GM21526 (cell line): ENCODE measurements around the gene COPE.

Experiments
- ATAC-seq: cut with Tn5 transposase; IDR thresholded peaks from one replicate; pipeline ENCODE4 v1.9.1; 2021; ENCODE audit warnings: moderate library complexity; ENCODE audit not compliant: unreplicated experiment, low FRiP score

The COPE gene

DNA sequence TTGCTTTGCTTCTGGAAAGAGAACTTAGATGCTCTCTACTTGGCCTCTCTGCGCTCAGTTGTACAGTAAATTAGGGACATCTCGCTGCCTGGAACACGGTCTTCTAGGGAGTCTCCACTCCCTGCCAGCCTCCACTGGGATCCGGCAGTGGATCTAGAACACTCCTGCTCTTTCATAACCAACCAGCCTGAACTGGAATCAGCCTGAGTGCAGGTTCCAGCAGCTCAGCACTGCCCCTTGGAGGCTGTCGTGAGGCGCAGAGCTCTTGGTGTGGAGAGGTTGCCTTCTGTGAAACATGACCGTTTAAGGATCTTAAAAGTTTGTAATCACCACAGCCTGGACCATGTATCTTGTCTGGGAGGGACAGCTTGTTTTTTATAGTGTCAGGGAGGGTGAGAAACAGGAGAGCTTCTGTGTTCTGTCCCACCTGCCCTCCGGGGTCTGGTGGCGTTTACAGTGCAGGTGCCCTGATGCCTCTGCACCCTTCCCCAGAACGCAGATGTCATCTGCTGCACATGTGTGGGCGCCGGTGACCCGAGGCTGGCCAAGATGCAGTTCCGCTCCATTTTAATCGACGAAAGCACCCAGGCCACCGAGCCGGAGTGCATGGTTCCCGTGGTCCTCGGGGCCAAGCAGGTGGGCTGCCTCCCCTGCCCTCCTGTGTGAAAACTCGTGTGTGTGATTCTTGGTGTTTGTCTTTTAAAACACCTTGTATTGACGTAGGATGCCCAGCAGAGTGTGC lies 62.6 kb downstream of the COPE start:
- ATAC-seq: no peak

DNA sequence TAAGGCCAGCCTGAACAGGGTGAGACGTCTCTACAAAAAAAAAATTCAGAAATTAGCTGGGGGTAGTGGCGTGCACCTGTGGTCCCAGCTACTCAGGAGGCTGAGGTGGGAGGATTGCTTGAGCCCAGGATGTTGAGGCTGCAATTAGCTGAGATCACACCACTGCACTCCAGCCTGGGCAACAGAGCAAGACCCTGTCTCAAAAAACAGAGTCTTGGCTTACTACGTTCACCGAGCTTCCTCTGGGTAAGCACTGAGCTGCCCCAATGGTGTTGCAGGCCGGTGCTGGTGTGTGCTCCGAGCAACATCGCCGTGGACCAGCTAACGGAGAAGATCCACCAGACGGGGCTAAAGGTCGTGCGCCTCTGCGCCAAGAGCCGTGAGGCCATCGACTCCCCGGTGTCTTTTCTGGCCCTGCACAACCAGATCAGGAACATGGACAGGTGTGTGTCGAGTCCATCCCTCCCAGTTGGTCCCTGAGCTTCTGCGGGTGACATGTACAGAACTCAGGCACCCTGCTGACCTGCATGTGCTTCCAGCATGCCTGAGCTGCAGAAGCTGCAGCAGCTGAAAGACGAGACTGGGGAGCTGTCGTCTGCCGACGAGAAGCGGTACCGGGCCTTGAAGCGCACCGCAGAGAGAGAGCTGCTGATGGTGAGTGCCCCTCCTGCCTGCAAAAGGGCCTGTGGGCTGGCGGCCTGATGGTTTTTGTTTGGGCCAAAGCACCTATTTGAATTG lies 63.4 kb downstream of the COPE start:
- no peak for ATAC-seq

DNA sequence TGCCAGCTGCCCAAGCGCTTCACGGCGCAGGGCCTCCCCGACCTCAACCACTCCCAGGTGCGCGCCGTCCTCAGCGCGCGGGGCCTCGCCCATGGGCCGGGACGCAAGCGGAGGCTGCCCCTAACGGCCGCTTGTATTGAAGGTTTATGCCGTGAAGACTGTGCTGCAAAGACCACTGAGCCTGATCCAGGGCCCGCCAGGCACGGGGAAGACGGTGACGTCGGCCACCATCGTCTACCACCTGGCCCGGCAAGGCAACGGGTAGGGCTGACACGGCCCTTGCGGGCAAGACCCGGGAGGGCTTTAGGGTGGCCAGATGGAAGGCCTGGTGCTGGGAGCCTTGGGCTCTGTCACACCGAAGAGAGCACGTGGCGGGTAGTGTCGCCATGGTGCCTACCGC lies 64.2 kb downstream of the COPE start:
- ATAC-seq: no peak

DNA sequence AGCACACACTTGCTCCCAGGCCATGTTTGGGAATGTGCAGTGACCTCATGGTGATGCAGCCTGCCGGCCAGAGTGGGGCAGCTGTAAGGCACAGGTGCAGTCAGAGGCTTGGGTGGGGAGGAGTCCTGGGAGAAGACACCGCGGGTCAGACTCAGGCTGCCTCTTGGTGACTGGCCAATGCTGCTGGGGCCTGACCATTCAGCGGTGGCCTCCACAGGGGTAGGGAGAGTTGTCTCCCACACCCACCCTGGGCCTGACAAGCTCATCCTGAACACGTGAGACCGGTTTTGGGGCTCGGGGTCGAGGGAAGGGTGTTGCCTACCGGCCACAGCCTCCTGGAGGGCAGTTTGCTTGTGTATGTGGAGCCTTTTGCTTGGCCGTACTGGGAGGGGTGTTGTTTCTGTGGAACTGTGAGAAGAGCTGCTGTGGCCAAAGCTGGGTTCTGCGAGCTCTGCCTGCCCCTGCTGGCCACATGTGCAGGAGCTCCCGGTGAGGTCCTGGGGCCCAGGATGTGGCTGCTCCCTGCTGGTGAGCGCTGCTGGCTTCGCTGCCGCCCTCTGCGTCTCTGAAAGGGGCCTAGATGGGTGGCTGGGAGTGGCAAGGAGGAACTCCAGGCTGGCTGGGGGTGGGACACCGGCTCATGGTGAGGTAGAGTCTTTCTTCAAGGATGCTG lies 65.3 kb downstream of the COPE start:
- ATAC-seq: no peak

DNA sequence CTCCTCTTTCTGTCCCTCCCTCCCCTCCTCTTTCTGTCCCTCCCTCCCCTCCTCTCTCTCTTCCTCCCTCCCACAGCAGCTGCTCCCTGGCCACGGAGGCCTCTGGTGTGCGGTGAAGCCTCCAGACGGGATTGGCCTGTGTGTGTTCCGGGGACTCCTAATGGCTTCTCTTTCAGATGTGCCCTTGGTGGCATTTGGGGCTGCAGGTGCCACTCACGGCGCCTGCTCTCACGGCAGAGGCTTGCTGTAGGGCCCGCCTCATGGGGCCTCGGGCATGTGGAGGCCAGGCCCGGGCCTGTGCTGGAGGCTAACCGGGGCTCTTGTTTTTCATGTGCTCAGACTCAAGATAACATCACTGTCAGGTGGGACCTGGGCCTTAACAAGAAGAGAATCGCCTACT lies 66.5 kb downstream of the COPE start:
- ATAC-seq: no peak

DNA sequence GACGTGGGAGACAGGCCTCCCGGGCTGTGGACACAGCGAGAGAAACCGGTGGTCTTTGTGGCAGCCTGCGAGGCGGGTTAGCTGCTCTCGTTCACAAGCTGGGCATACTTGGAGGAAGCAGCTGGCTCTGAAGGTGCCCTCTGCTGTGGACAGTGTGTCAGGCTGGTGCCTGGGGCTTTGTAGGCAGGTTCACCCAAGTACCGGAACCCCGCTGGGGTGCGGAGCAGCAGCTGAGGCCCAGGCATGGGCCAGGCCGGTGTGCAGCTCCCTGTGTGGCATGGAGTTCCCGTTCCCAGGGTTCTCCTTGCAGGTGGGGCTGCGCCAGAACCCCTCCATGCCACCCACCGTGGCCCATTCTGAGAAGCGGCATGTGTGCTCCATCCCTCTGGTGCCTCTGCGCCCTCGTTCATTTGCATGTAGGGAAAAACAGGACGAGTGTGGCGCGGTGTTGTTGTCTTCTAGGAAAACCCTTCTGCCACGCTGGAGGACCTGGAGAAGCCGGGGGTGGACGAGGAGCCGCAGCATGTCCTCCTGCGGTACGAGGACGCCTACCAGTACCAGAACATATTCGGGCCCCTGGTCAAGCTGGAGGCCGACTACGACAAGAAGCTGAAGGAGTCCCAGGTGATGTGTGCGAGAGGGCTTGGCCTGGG lies 67.4 kb downstream of the COPE start:
- ATAC-seq: no peak

DNA sequence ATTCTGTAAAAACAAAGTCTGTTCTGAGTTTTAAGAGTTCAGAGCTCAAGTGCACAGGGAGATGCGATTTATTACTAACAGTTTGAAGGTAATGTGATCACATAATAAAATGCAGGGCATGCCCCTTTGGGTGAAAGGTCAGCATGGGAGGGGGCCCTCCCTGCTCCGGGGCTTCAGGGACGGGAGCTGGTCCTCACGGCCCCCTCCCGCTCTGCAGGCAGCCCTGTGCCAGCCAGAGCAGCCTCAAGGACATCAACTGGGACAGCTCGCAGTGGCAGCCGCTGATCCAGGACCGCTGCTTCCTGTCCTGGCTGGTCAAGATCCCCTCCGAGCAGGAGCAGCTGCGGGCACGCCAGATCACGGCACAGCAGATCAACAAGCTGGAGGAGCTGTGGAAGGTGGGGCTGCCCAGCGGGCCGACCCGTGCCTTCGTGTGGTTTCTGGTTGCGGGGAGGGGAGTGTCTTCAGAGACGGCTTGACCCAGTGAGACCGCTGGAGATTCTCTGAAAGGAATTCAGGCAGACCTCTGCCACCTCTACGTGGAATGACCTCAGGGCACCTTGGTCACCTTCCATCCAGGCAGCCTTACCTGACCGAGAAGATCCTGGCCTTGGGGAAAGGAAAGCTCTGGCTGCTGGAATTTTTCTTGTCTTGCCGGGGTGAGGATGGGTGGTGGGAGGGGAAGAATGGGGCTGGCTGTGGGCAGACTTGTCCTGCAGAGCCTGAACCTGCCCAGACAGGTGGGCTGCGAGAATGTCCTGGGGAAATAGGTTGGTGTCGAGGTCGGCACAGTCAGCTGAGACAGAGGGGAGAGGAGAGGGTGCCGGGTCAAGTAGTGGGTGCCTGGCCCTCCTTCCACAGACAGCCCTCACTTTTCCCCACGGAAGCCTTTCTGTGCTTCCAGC lies 68.5 kb downstream of the COPE start:
- ATAC-seq: no peak

DNA sequence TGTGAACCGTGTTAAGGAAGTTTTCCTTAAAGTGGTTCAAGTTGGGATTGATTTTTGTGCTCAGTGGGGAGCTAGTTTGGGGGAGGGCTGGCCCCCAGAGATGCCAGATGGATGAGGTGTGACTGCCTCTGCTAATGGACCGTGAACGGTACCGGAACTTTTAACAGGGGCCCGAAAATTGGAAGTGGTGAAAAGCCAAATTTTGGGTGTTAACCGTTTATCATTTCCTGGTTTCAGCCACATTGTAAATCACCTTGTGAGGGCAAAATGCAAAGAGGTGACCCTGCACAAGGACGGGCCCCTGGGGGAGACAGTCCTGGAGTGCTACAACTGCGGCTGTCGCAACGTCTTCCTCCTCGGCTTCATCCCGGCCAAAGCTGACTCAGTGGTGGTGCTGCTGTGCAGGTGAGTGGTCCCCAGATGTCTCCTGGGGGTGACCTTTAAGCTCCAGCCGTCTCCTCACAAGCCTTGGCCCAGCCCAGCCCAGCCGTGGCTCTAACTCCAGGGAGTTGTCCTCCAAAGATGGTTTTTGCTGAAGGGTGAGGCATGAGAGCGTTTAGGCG lies 69.3 kb downstream of the COPE start:
- no peak for ATAC-seq
